GM18868 (cell line): ENCODE measurements around the gene GLRX.

Experiments
- ATAC-seq: cut with Tn5 transposase; IDR thresholded peaks from one replicate; pipeline ENCODE4 v1.9.1; 2021; ENCODE audit warnings: mild to moderate bottlenecking, moderate library complexity; ENCODE audit not compliant: unreplicated experiment

The GLRX gene

GRCh38 chr5:95784514-95785302, 37.8 kb downstream of the GLRX start:
- no peak for ATAC-seq

- ATAC-seq: no peak
Observed at GRCh38 chr5:95783661-95784060, 38.9 kb downstream of the GLRX start.

GRCh38 chr5:95782181-95782580, 40.3 kb downstream of the GLRX start:
- no peak for ATAC-seq

- peak; percentile 95 for ATAC-seq
Observed at GRCh38 chr5:95781101-95781583, 41.4 kb downstream of the GLRX start.

GRCh38 chr5:95780597-95780996, 41.9 kb downstream of the GLRX start:
- no peak for ATAC-seq

GRCh38 chr5:95779611-95780010, 42.9 kb downstream of the GLRX start:
- ATAC-seq: no peak

- ATAC-seq: no peak
Observed at GRCh38 chr5:95778713-95779436, 43.7 kb downstream of the GLRX start.

GRCh38 chr5:95777441-95777840, 45.1 kb downstream of the GLRX start:
- no peak for ATAC-seq

GRCh38 chr5:95773335-95774059, 49.0 kb downstream of the GLRX start:
- ATAC-seq: no peak

- no peak for ATAC-seq
Observed at GRCh38 chr5:95771892-95772291, 50.6 kb downstream of the GLRX start.

GRCh38 chr5:95770830-95771708, 51.5 kb downstream of the GLRX start:
- no peak for ATAC-seq

GRCh38 chr5:95768731-95769130, 53.8 kb downstream of the GLRX start:
- ATAC-seq: no peak

- ATAC-seq: no peak
Observed at GRCh38 chr5:95763941-95764340, 58.6 kb downstream of the GLRX start.
